K562 (cell line): Measurements from ENCODE around the gene CFAP141. TPM values are rescaled to one million over a fixed set of nuclear protein-coding genes. Genes with fewer than 3 reads are reported as not detected.

Source experiments
- ATAC-seq: fragments of 200-7000 bp; cut with Tn5 transposase; 3 replicates; pipeline ENCODE4 v1.9.1; 2020; ENCODE audit warnings: moderate library complexity
- BruUV-seq: library from RNA; stranded (reverse); fragments of 400-500 nt; replicated peaks from 2 replicates; lab custom pipeline; 2021; lab: Mats Ljungman, UMichigan
- CTCF ChIA-PET: fragments of 300-600 bp; formaldehyde crosslinking; extraction: SDS; loops from one replicate; lab custom pipeline; 2021; ENCODE audit warnings: low intra/inter-chr PET ratio; lab: Yijun Ruan, JAX
- POLR2A ChIA-PET: fragments of 300-600, 350-650 bp; sonication (Branson Sonifier 250); formaldehyde crosslinking; extraction: SDS; loops from one replicate; lab custom pipeline; 2021; ENCODE audit warnings: antibody characterized with exemption, inconsistent platforms; lab: Yijun Ruan, JAX
- DNase-seq, 4 experiments: peaks; one replicate each; pipeline versions ENCODE4 v3.0.0 to v3.0.0-alpha.2; 2011 to 2018; ENCODE audit warnings: low spot score in 3 of 4, mixed read lengths in 3 of 4; ENCODE audit errors: extremely low read depth in 1 of 4
- FAIRE-seq: peaks from 2 replicates; lab custom pipeline; 2011; peaks lifted over from hg19 to GRCh38; lab: Jason Lieb, UNC
- H2AFZ ChIP-seq: 2 replicates; pipeline ENCODE4 v1.6.0; 2011; ENCODE audit warnings: low read depth, low read length, control low read depth, inconsistent platforms
- H3K27ac ChIP-seq: fragments of 200-600 bp; 3 replicates; pipeline ENCODE4 v1.8.0; 2011; ENCODE audit warnings: low read depth, mild to moderate bottlenecking, control low read depth, inconsistent platforms, low read length, moderate library complexity, mixed read lengths; ENCODE audit errors: extremely low read depth
- H3K27me3 ChIP-seq, 2 experiments: fragments of 300-600 bp in 1 of 2; 2 replicates in 1 of 2; 3 replicates in 1 of 2; pipeline versions ENCODE4 v1.6.0 to v1.8.0; 2011; ENCODE audit warnings: inconsistent platforms in 2 of 2, low read length in 2 of 2, mild to moderate bottlenecking in 1 of 2, mixed read lengths in 1 of 2, moderate library complexity in 1 of 2; ENCODE audit not compliant: control insufficient read depth in 2 of 2, insufficient read depth in 2 of 2
- H3K36me3 ChIP-seq: fragments of 300-600 bp; 3 replicates; pipeline ENCODE4 v1.8.0; 2011; ENCODE audit warnings: mild to moderate bottlenecking, low read length, inconsistent platforms; ENCODE audit not compliant: control insufficient read depth, insufficient read depth
- H3K4me1 ChIP-seq, 2 experiments: fragments of 200-600 bp in 1 of 2; replicated peaks in 1 of 2; 2 replicates in 1 of 2; 3 replicates in 1 of 2; pipeline versions ENCODE4 v1.5.1 to v1.8.0; 2011; ENCODE audit warnings: inconsistent platforms in 2 of 2, low read length in 2 of 2, mild to moderate bottlenecking in 1 of 2, mixed read lengths in 1 of 2, moderate library complexity in 1 of 2; ENCODE audit not compliant: control insufficient read depth in 2 of 2, insufficient read depth in 2 of 2
- H3K4me2 ChIP-seq: 2 replicates; pipeline ENCODE4 v1.6.1; 2011; ENCODE audit warnings: low read length, control low read depth, inconsistent platforms, mixed read lengths; ENCODE audit not compliant: insufficient read depth
- H3K4me3 ChIP-seq: fragments of 200-600 bp; sonication (generic), shearing (Covaris generic); 2 replicates; pipeline ENCODE4 v1.5.1; 2016; ENCODE audit warnings: control low read depth, inconsistent platforms
- H3K79me2 ChIP-seq: fragments of 200-600 bp; 3 replicates; pipeline ENCODE4 v1.8.0; 2011; ENCODE audit warnings: low read length, inconsistent platforms; ENCODE audit not compliant: control insufficient read depth, insufficient read depth
- H3K9ac ChIP-seq, 2 experiments: 2 replicates each; pipeline versions ENCODE4 v1.6.0 to v1.6.1; 2011; ENCODE audit warnings: low read depth in 2 of 2, low read length in 2 of 2, control low read depth in 1 of 2, inconsistent platforms in 1 of 2, mild to moderate bottlenecking in 1 of 2, mixed read lengths in 1 of 2; ENCODE audit not compliant: insufficient read depth in 1 of 2
- H3K9me1 ChIP-seq: one replicate; pipeline ENCODE4 v1.6.0; 2011; ENCODE audit warnings: inconsistent platforms, mild to moderate bottlenecking, low read length, moderate library complexity; ENCODE audit not compliant: control insufficient read depth, insufficient read depth
- H3K9me3 ChIP-seq: replicated peaks from 2 replicates; pipeline ENCODE4 v1.5.1; 2011; ENCODE audit warnings: low read depth, low read length, inconsistent platforms; ENCODE audit not compliant: control insufficient read depth, insufficient read depth
- H4K20me1 ChIP-seq: replicated peaks from 2 replicates; pipeline ENCODE4 v1.6.1; 2011; ENCODE audit warnings: low read length, inconsistent platforms, mixed read lengths; ENCODE audit not compliant: control insufficient read depth, insufficient read depth
- WGBS: fragments of 100-300 bp; shearing (Covaris generic); methylation state at CpG from one replicate; pipeline ENCODE4 v1.1.6; 2016; ENCODE audit warnings: low coverage, mixed read lengths; ENCODE audit not compliant: insufficient coverage; ENCODE audit errors: missing lambda C conversion rate; 5-methylcytosine and 5-hydroxymethylcytosine counted together
- in situ Hi-C: fragments of 300-500 bp; cut with MboI; formaldehyde crosslinking; loops from 4 replicates; pipeline ENCODE4 v1.15.0; 2018; ENCODE audit warnings: inconsistent platforms, mixed read lengths
- intact Hi-C: fragments of 100-400 bp; cut with micrococcal nuclease; formaldehyde crosslinking; loops from 2 replicates; pipeline ENCODE4 v1.14.2; 2022
- polyA plus RNA-seq, 8 experiments: library from polyadenylated mRNA; depleted of rRNA in 4 of 8; stranded (reverse) in 5 of 8; unstranded in 3 of 8; fragments of >200 nt; fragmentation: Nextera tagmentation in 2 of 8; fragmentation: Illumina TruSeq in 1 of 8; extraction: Ambion mirVana in 2 of 8; extraction: Trizol in 1 of 8; gene quantifications; 2 replicates each; pipeline versions ENCODE4 v1.2.1 to v1.2.3, GENCODE V29; 2011 to 2014; ENCODE audit warnings: inconsistent platforms in 1 of 8, missing spikeins in 1 of 8
- total RNA-seq, 7 experiments: library from RNA; depleted of rRNA in 6 of 7; stranded (reverse); fragments of >200 nt in 6 of 7; fragmentation: Illumina TruSeq in 2 of 7; extraction: Trizol in 2 of 7; gene quantifications; 2 replicates each; pipeline versions ENCODE4 v1.2.1 to v1.2.3, GENCODE V29; 2011 to 2021; ENCODE audit warnings: low replicate concordance in 1 of 7
- TF ChIP-seq, protein P1 (sequence below): IDR thresholded peaks from 2 replicates; pipeline ENCODE4 v1.6.1; 2016; ENCODE audit warnings: missing genetic modification characterization, missing compliant biosample characterization
- TF ChIP-seq, protein P2 (sequence below), 2 experiments: IDR thresholded peaks in 1 of 2; conservative IDR thresholded peaks in 1 of 2; 2 replicates each; pipeline ENCODE4 v1.6.1; 2016; ENCODE audit warnings: low read depth in 2 of 2, mild to moderate bottlenecking in 1 of 2, missing compliant biosample characterization in 1 of 2, missing genetic modification characterization in 1 of 2, moderate library complexity in 1 of 2
- TF ChIP-seq, protein P3 (sequence below), 2 experiments: fragments of 450-650 bp in 1 of 2; sonication (generic) in 1 of 2; formaldehyde crosslinking in 1 of 2; IDR thresholded peaks; 2 replicates each; pipeline versions ENCODE4 v1.7.1 to v1.9.0; 2016 to 2022; ENCODE audit warnings: inconsistent platforms in 1 of 2, mild to moderate bottlenecking in 1 of 2, missing genetic modification reagents in 1 of 2

The CFAP141 gene
- total and polyA plus RNA-seq, 9 of the 15 experiments (the other 6 are each of a cell fraction or from before 2014, with no cell fraction given), result not detected

DNA sequence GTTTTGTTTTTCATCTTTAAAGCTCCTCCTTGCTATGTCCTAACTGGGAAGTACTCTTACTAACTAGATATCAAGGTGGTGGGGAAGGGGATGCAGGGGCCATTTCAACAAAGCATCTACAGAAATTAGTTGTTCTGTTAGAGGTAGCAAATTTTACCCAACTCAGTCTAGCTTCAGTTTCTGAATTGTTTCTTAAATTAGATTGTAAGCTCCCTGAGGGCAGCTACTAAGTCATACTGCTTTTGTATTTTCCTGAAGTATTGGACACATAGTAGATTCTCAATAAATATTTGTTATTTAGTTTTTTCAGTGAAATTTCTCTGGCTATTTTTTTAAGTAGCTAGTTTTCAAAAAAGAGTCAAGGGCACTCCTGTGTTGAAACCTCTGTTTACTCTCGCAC, 16.4 kb upstream of the CFAP141 start (continued):
- TF ChIP-seq, protein P1, sequence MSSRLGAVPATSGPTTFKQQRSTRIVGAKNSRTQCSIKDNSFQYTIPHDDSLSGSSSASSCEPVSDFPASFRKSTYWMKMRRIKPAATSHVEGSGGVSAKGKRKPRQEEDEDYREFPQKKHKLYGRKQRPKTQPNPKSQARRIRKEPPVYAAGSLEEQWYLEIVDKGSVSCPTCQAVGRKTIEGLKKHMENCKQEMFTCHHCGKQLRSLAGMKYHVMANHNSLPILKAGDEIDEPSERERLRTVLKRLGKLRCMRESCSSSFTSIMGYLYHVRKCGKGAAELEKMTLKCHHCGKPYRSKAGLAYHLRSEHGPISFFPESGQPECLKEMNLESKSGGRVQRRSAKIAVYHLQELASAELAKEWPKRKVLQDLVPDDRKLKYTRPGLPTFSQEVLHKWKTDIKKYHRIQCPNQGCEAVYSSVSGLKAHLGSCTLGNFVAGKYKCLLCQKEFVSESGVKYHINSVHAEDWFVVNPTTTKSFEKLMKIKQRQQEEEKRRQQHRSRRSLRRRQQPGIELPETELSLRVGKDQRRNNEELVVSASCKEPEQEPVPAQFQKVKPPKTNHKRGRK (tag), result peak; percentile 35; the same call in 1 of the 2 replicates

DNA sequence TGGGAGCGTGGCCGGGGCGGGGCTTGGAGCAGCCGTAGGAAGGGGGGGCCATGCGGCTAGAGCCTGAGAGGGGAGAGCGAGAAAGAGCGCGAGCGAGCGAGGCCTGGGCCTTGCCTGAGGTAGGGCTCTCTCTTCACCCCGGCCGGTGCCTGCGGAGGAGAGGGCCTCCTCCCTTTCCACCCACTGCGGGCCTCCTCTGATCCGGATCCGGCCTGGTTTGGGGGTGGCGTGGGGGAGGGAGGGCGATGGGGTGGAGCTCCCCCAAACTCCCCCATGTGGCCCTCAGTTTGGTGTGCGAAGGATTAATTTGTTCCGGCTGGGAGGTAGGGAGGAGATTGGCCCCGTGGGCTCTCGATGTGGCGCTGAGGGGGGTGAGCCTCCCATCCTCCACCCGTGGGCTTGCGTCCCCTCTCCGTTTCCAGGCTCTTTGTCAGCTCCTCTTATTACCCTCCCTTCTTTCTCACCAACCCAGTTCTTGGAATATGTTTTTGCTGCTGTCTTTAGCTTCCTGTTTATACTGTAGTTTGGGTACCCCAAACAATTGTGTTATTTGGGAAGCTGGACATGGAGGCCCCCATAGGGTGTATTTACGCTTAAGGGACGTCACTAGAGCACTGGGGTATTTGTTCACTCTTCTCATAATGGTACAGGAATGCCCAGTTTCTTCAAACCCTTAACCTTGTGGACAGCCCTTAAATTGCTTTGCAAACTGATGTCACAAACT, 15.3 kb upstream of the CFAP141 start:
- FAIRE-seq (no peak), ATAC-seq (peak; percentile 75), DNase-seq (peak; percentile 66 to 80 (median 77))
- Histone ChIP-seq H3K9ac (peak overlapping the region; percentile 91 to 97), H3K4me2 (peak overlapping the region; percentile 86), H4K20me1 (no peaks in the 10 kb centered on the region), H2AFZ (peak overlapping the region; percentile 57), H3K36me3 (peaks cover 77% of the 10 kb centered on the region), H3K27ac (peak overlapping the region; percentile 99), H3K27me3 (no peaks in the 10 kb centered on the region), H3K4me1 (peaks cover 3 to 20% of the 10 kb centered on the region in 2 experiments; a peak in 3 of 5 replicates), H3K4me3 (peak overlapping the region; percentile 76), H3K79me2 (peaks cover 95% of the 10 kb centered on the region), H3K9me1 (no peaks in the 10 kb centered on the region), H3K9me3 (peaks cover 4% of the 10 kb centered on the region)
- CTCF ChIA-PET, result no interaction called here
- intact Hi-C loops, result loop anchor here (2.0 to 5.0 kb wide), 2 partner anchors 34 to 299 kb away; partner anchors contain the start of gene GATAD2B
- no TSS peak for BruUV-seq
- POLR2A ChIA-PET, result interaction anchor here (0.6 to 4.6 kb wide), 9 partner anchors 11 to 275 kb away, joined by 3 to 32 read pairs (median 5); no protein-coding TSS in a partner anchor
- in situ Hi-C loops, result no loop called here
- WGBS, result 1% methylated on average over 16 of the region's 28 CpGs
- TF ChIP-seq, protein P2, sequence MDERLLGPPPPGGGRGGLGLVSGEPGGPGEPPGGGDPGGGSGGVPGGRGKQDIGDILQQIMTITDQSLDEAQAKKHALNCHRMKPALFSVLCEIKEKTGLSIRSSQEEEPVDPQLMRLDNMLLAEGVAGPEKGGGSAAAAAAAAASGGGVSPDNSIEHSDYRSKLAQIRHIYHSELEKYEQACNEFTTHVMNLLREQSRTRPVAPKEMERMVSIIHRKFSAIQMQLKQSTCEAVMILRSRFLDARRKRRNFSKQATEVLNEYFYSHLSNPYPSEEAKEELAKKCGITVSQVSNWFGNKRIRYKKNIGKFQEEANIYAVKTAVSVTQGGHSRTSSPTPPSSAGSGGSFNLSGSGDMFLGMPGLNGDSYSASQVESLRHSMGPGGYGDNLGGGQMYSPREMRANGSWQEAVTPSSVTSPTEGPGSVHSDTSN (CRISPR knock-in tag; IDR thresholded peaks at IDR 0.05; ENCODE audit: low read depth), result no peak
- TF ChIP-seq, protein P2 (tag; conservative IDR thresholded peaks at IDR 0.05; ENCODE audit: low read depth), result no peak
- TF ChIP-seq, protein P3, sequence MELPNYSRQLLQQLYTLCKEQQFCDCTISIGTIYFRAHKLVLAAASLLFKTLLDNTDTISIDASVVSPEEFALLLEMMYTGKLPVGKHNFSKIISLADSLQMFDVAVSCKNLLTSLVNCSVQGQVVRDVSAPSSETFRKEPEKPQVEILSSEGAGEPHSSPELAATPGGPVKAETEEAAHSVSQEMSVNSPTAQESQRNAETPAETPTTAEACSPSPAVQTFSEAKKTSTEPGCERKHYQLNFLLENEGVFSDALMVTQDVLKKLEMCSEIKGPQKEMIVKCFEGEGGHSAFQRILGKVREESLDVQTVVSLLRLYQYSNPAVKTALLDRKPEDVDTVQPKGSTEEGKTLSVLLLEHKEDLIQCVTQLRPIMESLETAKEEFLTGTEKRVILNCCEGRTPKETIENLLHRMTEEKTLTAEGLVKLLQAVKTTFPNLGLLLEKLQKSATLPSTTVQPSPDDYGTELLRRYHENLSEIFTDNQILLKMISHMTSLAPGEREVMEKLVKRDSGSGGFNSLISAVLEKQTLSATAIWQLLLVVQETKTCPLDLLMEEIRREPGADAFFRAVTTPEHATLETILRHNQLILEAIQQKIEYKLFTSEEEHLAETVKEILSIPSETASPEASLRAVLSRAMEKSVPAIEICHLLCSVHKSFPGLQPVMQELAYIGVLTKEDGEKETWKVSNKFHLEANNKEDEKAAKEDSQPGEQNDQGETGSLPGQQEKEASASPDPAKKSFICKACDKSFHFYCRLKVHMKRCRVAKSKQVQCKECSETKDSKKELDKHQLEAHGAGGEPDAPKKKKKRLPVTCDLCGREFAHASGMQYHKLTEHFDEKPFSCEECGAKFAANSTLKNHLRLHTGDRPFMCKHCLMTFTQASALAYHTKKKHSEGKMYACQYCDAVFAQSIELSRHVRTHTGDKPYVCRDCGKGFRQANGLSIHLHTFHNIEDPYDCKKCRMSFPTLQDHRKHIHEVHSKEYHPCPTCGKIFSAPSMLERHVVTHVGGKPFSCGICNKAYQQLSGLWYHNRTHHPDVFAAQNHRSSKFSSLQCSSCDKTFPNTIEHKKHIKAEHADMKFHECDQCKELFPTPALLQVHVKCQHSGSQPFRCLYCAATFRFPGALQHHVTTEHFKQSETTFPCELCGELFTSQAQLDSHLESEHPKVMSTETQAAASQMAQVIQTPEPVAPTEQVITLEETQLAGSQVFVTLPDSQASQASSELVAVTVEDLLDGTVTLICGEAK (IDR thresholded peaks at IDR 0.05), result peak; percentile 49
- TF ChIP-seq, protein P3 (CRISPR knock-in tag; IDR thresholded peaks at IDR 0.05), result no peak
